Measurements from ENCODE around the gene ADNP.

The ADNP gene

DNA sequence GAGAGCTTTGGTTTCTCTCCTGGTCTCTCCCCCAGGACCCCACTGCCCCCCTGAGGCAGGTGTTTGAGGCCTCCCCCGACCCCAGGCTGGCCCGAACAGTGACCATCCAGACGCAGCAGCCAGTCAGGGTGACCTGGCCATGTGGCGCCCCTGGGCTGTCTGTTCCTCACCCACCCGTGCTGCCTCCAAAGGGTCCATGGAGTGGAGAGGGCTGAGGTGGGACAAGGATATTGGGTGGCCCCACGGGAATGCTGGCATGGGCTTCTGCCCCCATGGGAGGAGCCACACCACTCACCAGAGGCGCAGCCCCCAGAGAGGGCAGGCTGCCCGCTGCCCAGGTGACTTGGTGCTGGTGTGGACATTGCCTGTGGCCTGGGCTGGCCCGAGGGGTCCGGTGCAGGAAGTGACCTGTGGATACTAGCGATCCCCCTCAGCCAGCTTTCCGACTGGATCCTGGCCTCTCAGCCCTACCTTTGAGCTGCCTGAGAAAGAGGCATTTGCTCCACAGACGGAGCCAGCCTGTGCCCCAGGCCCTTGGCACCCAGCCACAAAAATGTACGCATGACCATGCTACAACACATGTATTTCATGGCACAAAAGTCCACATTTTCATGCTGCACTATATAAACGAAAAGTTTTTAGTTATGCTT is 85.5 kb downstream of the ADNP start:
- DNase-seq, result no peak

DNA sequence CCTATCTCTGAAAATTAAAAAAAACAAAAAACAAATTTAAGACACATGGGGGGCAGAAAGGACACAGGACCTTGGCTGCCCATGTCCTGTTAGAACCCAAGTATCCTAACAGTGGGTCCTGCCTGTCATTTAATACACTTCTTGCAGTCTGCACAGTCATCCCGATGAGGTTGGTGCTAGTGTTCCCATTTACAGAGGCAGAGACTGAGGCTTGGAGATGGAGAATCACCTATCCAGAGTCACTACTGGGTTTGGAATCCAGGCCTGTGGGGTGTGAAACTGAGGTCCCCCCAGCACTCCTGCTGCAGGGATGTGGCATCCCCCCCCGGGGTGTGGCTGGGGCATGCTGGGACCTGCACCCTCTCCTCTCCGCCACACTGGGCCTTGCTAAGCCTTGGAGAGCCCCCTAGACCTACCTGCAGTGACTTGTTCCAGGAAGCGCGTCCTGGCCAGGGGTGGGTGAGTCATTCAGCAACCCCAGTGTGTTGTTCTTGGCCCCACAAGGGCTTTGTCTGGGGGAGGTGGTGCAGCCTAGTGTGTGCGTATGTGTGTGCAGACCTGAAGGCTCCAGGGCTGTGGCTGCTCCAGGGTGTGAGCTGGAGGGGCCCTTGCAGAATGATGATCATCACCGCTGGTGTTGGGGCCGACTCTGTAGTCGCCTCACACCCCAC is 86.7 kb downstream of the ADNP start:
- DNase-seq, result no peak

DNA sequence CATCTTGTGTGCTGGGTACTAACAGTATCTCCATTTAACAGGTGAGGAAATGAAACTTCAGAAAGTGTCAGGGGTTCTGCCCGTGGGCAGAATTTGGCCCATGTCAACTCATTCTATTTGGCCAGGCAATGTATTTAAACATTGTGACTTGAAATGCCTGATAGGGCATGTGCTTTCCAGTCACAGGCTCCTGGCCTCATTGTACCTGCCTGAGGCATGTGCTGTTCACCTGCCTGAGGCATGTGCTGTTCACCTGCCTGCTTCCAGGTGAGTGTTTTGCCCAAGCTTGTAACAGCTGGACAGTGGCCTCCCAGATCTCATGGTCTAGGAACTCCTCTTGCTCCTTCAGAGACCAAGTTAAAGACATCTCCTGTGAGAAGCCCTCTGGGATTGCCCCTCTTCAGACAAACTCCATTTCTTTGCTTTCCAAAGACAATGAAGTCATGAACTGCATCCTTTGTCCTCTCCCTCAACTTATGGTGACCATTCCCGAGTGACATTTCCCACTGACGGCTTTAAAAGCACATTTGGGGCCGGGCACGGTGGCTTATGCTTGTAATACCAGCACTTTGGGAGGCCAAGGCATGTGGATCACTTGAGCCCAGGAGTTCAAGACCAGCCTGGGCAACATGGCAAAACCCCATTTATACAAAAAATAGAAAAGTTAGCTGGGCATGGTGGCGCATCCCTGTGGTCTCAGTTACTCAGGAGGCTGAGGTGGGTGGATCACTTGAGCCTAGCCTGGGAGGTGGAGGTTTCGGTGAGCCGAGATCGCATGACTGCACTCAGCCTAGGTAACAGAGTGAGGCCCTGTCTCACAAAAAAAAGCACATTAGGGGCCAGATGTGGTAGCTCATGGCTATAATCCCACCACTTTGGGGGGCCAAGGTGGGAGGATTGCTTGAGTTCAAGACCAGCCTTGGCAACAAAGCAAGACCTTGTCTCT is 87.6 kb downstream of the ADNP start:
- no peak for DNase-seq

DNA sequence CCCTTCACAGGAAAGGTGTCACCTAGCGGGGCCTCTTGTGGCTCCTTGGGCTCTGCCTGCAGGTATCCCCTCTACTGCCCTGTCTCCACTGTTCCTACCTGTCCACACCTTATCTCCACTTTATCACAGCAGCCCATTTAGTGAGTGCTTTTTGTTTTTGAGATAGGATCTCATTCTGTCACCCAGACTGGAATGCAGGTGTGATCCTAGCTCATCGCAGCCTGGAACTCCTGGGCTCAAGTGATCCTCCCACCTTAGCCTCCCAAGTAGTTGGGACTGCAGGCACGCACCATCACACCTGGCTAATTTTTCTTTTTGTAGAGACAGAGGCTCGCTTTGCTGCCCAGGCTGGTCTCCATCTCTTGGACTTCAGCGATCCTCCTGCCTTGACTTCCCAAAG is 88.4 kb downstream of the ADNP start:
- DNase-seq, result no peak
